ENCODE measurements around the gene TGDS.
A peak's percentile ranks its signal among the peaks of the same experiment; 100 is the strongest.
"Not testable (repeated sequence)": the region's sequence is repeated elsewhere in the genome, so short reads cannot be mapped to it uniquely, and the experiment has no call there.

TGDS gene

GRCh38 chr13:94549232-94550061 lies 46.5 kb downstream of the TGDS start:
- peak; percentile 86 for DNase-seq

- no peak for DNase-seq
These were observed 47.1 kb downstream of the TGDS start for GRCh38 chr13:94548821-94549231.

- DNase-seq, result no peak
These were observed 47.6 kb downstream of the TGDS start for GRCh38 chr13:94548382-94548781.

- DNase-seq, result no peak
These were observed 49.7 kb downstream of the TGDS start for GRCh38 chr13:94546061-94546839.

- DNase-seq, result no peak
These were observed 51.0 kb downstream of the TGDS start for GRCh38 chr13:94544922-94545321.

- DNase-seq, result no peak
These were observed 53.0 kb downstream of the TGDS start for GRCh38 chr13:94542917-94543316.

- no peak for DNase-seq
These were observed 58.0 kb downstream of the TGDS start for GRCh38 chr13:94537740-94538630.

GRCh38 chr13:94535775-94536174 lies 60.2 kb downstream of the TGDS start:
- no peak for DNase-seq

- DNase-seq, result no peak
These were observed 60.7 kb downstream of the TGDS start for GRCh38 chr13:94535231-94535630.

GRCh38 chr13:94534166-94534565 lies 61.8 kb downstream of the TGDS start:
- no peak for DNase-seq

- not testable (repeated sequence) for DNase-seq
These were observed 63.7 kb downstream of the TGDS start for GRCh38 chr13:94532278-94532677.

GRCh38 chr13:94526956-94527355 lies 69.0 kb downstream of the TGDS start:
- DNase-seq, result not testable (repeated sequence)

GRCh38 chr13:94525781-94526180 lies 70.2 kb downstream of the TGDS start:
- DNase-seq, result no peak

GRCh38 chr13:94524407-94524806 lies 71.5 kb downstream of the TGDS start:
- DNase-seq, result no peak

All from amniotic stem cell (primary cell).